Measurements from ENCODE around the gene LCN15.
A peak's percentile ranks its signal among the peaks of the same experiment; 100 is the strongest.

The LCN15 gene

DNA sequence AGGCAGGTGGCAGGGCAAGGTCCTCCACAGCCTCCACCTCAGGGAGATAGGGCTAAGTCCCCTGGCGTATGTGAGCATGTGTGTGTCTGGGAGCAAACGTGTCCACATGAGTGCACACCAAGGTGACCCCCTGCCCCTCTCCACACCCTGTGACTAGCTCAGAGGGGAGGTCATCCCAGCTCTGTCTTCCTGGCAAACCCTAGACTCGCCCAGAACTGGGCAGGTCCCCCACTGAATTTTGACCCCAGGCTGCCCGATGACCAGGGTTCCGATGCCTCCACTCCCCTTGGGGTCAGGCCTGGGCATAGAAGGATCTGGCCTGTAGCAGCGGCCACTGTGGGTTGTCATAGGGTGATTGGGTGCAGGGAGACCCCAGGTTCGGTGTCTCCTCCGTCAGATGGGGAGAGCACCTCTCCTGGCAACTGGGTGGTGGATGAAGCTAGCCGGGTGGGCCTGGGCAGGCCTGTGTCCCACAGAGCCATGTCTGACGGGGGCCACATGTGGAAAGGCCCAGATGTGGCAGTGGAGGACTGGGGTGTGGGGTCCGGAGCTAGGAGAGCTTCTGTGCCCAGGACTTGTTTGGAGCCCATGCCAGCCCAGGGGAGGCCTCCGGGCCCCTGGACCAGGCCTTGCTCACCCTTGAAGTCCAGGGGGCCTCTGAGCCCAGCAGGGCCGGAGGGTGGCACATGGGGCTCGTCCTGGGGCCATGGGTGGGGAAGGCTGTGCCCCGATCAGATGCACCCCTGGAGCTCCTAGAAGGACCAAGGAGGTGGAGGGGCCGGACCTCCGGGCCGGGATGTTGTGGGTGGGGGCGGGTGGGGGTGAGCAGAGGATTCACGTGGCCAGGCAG is 45.7 kb downstream of the LCN15 start:
- H2BK120ac ChIP-seq (ENCODE audit: low read depth, low read length): no peak overlapping the region
- no peaks in the 10 kb centered on the region for H3K36me3 ChIP-seq (ENCODE audit: control insufficient read depth, insufficient read depth, low read length)
- H3K27me3 ChIP-seq (ENCODE audit: insufficient read depth, low read length, poor library complexity): no peaks in the 10 kb centered on the region
- peaks cover 2% of the 10 kb centered on the region for H3K4me1 ChIP-seq (ENCODE audit: control insufficient read depth, low read depth, low read length)
- H4K5ac ChIP-seq (ENCODE audit: low read length): no peak overlapping the region
- no peak overlapping the region for H4K8ac ChIP-seq (ENCODE audit: low read depth, low read length)
- WGBS (ENCODE audit: extremely low coverage, insufficient coverage, low lambda C conversion rate): no CpG with 5 or more reads among the region's 20 CpGs
- H2BK5ac ChIP-seq (ENCODE audit: low read length): no peak overlapping the region
- peaks cover 3% of the 10 kb centered on the region for H3K79me1 ChIP-seq (ENCODE audit: low read length)
- H2AK5ac ChIP-seq (ENCODE audit: low read length): no peak overlapping the region
- peaks cover 2% of the 10 kb centered on the region for H3K79me2 ChIP-seq (ENCODE audit: control insufficient read depth, insufficient read depth, low read length)
- H3K56ac ChIP-seq (ENCODE audit: low read length): no peak overlapping the region
- no peak overlapping the region for H3K4ac ChIP-seq (ENCODE audit: low read depth, low read length)
- no peak overlapping the region for H3K9ac ChIP-seq (ENCODE audit: low read length)
- DNase-seq: no peak
- H3K18ac ChIP-seq (ENCODE audit: low read length): no peak overlapping the region
- no peak overlapping the region for H3K4me3 ChIP-seq (ENCODE audit: low read length)
- no peak overlapping the region for H3K4me2 ChIP-seq (ENCODE audit: low read length)
- no peak overlapping the region for H2BK15ac ChIP-seq (replicated peaks; ENCODE audit: low read depth)
- no peak overlapping the region for H3K23ac ChIP-seq (ENCODE audit: low read length)
- H3K27ac ChIP-seq (ENCODE audit: low read depth, low read length): no peak overlapping the region

GRCh38 chr9:136717399-136717798 is 46.9 kb downstream of the LCN15 start:
- Histone ChIP-seq H3K27ac (ENCODE audit: low read depth, low read length) (no peak overlapping the region), H3K4me2 (ENCODE audit: low read length) (no peak overlapping the region), H2AK5ac (ENCODE audit: low read length) (no peak overlapping the region), H3K4me1 (ENCODE audit: control insufficient read depth, low read depth, low read length) (peaks cover 4% of the 10 kb centered on the region), H3K79me2 (ENCODE audit: control insufficient read depth, insufficient read depth, low read length) (peaks cover 4% of the 10 kb centered on the region), H2BK15ac (replicated peaks; ENCODE audit: low read depth) (no peak overlapping the region), H2BK120ac (ENCODE audit: low read depth, low read length) (no peak overlapping the region), H3K79me1 (ENCODE audit: low read length) (peaks cover 5% of the 10 kb centered on the region), H3K18ac (ENCODE audit: low read length) (no peak overlapping the region), H4K5ac (ENCODE audit: low read length) (no peak overlapping the region), H3K4me3 (ENCODE audit: low read length) (no peak overlapping the region), H3K27me3 (ENCODE audit: insufficient read depth, low read length, poor library complexity) (no peaks in the 10 kb centered on the region), H3K4ac (ENCODE audit: low read depth, low read length) (no peak overlapping the region), H3K9ac (ENCODE audit: low read length) (no peak overlapping the region), H4K8ac (ENCODE audit: low read depth, low read length) (no peak overlapping the region), H2BK5ac (ENCODE audit: low read length) (no peak overlapping the region), H3K56ac (ENCODE audit: low read length) (no peak overlapping the region), H3K23ac (ENCODE audit: low read length) (no peak overlapping the region), H3K36me3 (ENCODE audit: control insufficient read depth, insufficient read depth, low read length) (no peaks in the 10 kb centered on the region)
- WGBS (ENCODE audit: extremely low coverage, insufficient coverage, low lambda C conversion rate): no CpG with 5 or more reads among the region's 16 CpGs
- no peak for DNase-seq

DNA sequence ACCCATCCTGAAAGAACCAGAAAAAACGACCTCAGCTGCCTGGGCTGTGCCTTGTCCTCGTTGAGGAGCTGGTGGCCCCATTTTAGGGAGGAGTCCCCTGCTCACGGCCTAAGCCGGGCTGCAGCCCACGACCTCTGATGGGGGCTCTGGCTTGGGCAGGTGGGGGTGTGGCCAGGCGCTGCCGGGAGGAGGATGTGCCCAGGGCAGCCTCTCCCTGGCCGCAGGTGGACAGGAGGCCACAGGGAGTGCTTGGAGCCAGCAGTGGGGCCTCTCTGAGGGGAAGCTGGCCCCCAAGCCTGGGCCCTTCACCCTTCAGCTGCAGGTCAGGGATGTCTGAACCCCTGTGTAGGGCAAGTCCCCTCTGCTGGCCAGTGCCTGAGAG is 49.4 kb downstream of the LCN15 start:
- H3K4ac ChIP-seq (ENCODE audit: low read depth, low read length): no peak overlapping the region
- H4K8ac ChIP-seq (ENCODE audit: low read depth, low read length): no peak overlapping the region
- H2BK120ac ChIP-seq (ENCODE audit: low read depth, low read length): no peak overlapping the region
- no peak overlapping the region for H2AK5ac ChIP-seq (ENCODE audit: low read length)
- H3K23ac ChIP-seq (ENCODE audit: low read length): no peak overlapping the region
- H4K5ac ChIP-seq (ENCODE audit: low read length): no peak overlapping the region
- no peak overlapping the region for H2BK15ac ChIP-seq (replicated peaks; ENCODE audit: low read depth)
- H3K56ac ChIP-seq (ENCODE audit: low read length): no peak overlapping the region
- no peak overlapping the region for H3K4me3 ChIP-seq (ENCODE audit: low read length)
- no peak overlapping the region for H2BK5ac ChIP-seq (ENCODE audit: low read length)
- no peak overlapping the region for H3K18ac ChIP-seq (ENCODE audit: low read length)
- DNase-seq: no peak
- peaks cover 4% of the 10 kb centered on the region for H3K79me2 ChIP-seq (ENCODE audit: control insufficient read depth, insufficient read depth, low read length)
- H3K27me3 ChIP-seq (ENCODE audit: insufficient read depth, low read length, poor library complexity): no peaks in the 10 kb centered on the region
- WGBS (ENCODE audit: extremely low coverage, insufficient coverage, low lambda C conversion rate): no CpG with 5 or more reads among the region's 8 CpGs
- no peak overlapping the region for H3K9ac ChIP-seq (ENCODE audit: low read length)
- H3K79me1 ChIP-seq (ENCODE audit: low read length): peaks cover 5% of the 10 kb centered on the region
- H3K4me1 ChIP-seq (ENCODE audit: control insufficient read depth, low read depth, low read length): peaks cover 4% of the 10 kb centered on the region
- H3K4me2 ChIP-seq (ENCODE audit: low read length): no peak overlapping the region
- no peaks in the 10 kb centered on the region for H3K36me3 ChIP-seq (ENCODE audit: control insufficient read depth, insufficient read depth, low read length)
- no peak overlapping the region for H3K27ac ChIP-seq (ENCODE audit: low read depth, low read length)

DNA sequence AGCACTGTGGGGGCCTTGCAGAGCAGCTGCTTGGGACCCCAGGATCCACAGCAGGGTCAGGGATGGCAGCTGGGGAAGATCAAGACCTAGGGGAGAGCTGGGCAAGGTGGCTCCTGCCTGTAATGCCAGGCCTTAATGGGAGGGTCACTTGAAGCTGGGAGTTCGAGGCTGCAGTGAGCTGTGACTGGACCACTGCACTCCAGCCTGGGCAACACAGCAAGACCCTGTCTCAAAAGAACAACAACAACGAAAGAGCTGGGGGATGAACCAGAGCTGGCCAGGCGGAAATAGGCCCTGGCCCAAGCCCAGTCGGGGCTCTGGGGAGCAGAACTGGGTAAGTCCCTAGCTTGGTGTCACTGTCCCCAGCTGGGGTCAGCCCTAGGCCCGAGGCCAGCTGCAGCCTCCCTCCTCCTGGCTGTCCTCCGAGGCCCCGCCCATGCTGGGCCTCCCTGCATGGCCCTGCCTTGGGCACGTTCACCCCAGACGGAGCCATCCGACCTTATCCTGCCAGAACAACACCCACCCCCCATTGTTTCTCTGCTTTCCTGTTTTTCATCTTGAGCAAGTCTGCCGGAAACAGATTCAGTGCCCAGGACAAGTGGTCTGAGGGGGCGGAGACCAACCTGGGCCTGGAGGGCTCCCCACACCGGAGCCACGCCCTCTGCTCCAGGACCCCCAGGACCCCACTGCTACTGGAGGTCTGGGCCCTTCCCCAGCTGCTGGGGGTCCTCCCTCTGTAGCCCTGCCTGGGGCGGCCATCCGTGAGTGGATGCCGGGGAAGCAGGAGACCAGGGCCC is 50.0 kb downstream of the LCN15 start:
- Histone ChIP-seq H3K4me2 (ENCODE audit: low read length) (no peak overlapping the region), H2BK5ac (ENCODE audit: low read length) (no peak overlapping the region), H3K79me1 (ENCODE audit: low read length) (peaks cover 5% of the 10 kb centered on the region), H4K5ac (ENCODE audit: low read length) (no peak overlapping the region), H3K56ac (ENCODE audit: low read length) (no peak overlapping the region), H3K27me3 (ENCODE audit: insufficient read depth, low read length, poor library complexity) (no peaks in the 10 kb centered on the region), H2BK15ac (replicated peaks; ENCODE audit: low read depth) (no peak overlapping the region), H3K79me2 (ENCODE audit: control insufficient read depth, insufficient read depth, low read length) (peaks cover 4% of the 10 kb centered on the region), H3K9ac (ENCODE audit: low read length) (no peak overlapping the region), H3K4me1 (ENCODE audit: control insufficient read depth, low read depth, low read length) (peaks cover 4% of the 10 kb centered on the region), H3K4ac (ENCODE audit: low read depth, low read length) (no peak overlapping the region), H3K4me3 (ENCODE audit: low read length) (no peak overlapping the region), H3K27ac (ENCODE audit: low read depth, low read length) (no peak overlapping the region), H3K18ac (ENCODE audit: low read length) (no peak overlapping the region), H2BK120ac (ENCODE audit: low read depth, low read length) (no peak overlapping the region), H3K23ac (ENCODE audit: low read length) (no peak overlapping the region), H3K36me3 (ENCODE audit: control insufficient read depth, insufficient read depth, low read length) (no peaks in the 10 kb centered on the region), H2AK5ac (ENCODE audit: low read length) (no peak overlapping the region), H4K8ac (ENCODE audit: low read depth, low read length) (no peak overlapping the region)
- no peak for DNase-seq
- WGBS (ENCODE audit: extremely low coverage, insufficient coverage, low lambda C conversion rate): no CpG with 5 or more reads among the region's 17 CpGs

DNA sequence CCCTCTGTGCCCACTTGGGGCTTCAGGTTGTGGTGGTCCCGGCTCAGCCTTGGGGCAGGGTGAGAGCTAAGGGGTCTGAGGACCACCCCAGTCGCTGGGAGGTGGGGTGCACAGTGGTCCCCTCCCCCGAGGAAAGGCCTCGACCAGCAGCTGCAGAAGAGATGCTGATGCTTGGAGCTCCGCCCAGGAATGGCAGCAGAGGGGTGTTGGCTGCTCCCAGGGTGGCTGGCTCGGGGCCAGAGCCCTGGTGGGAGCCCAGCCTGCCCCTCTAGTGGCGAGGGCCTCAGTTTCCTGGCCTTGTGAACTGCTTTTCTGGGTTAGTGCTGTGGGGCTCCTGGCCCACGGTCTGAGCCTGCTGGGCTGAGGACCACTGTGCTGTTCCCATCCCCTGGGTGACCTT is 50.8 kb downstream of the LCN15 start:
- Histone ChIP-seq H2BK120ac (ENCODE audit: low read depth, low read length) (no peak overlapping the region), H3K4me2 (ENCODE audit: low read length) (peak overlapping the region; percentile 78), H3K23ac (ENCODE audit: low read length) (no peak overlapping the region), H2BK5ac (ENCODE audit: low read length) (no peak overlapping the region), H3K27ac (ENCODE audit: low read depth, low read length) (no peak overlapping the region), H3K36me3 (ENCODE audit: control insufficient read depth, insufficient read depth, low read length) (no peaks in the 10 kb centered on the region), H3K18ac (ENCODE audit: low read length) (no peak overlapping the region), H3K4me1 (ENCODE audit: control insufficient read depth, low read depth, low read length) (peaks cover 4% of the 10 kb centered on the region), H3K27me3 (ENCODE audit: insufficient read depth, low read length, poor library complexity) (no peaks in the 10 kb centered on the region), H3K79me1 (ENCODE audit: low read length) (peaks cover 5% of the 10 kb centered on the region), H4K8ac (ENCODE audit: low read depth, low read length) (no peak overlapping the region), H3K56ac (ENCODE audit: low read length) (peak overlapping the region; percentile 86), H2BK15ac (replicated peaks; ENCODE audit: low read depth) (no peak overlapping the region), H4K5ac (ENCODE audit: low read length) (no peak overlapping the region), H3K4me3 (ENCODE audit: low read length) (no peak overlapping the region), H3K9ac (ENCODE audit: low read length) (peak overlapping the region; percentile 83), H3K4ac (ENCODE audit: low read depth, low read length) (no peak overlapping the region), H3K79me2 (ENCODE audit: control insufficient read depth, insufficient read depth, low read length) (peaks cover 4% of the 10 kb centered on the region), H2AK5ac (ENCODE audit: low read length) (no peak overlapping the region)
- no peak for DNase-seq
- WGBS (ENCODE audit: extremely low coverage, insufficient coverage, low lambda C conversion rate): no CpG with 5 or more reads among the region's 8 CpGs

Data from mesendoderm (in vitro differentiated cells).